ENCODE results near the gene SPAG16. TPM values are rescaled to one million over a fixed set of nuclear protein-coding genes. Genes with fewer than 3 reads are reported as not detected.

The SPAG16 gene
- total and polyA plus RNA-seq, 11 donors = 9.8 to 26.1 (median 15.2) TPM

- 85 to 91% (median 89%) methylated on average over 5 of the region's 5 CpGs for WGBS, 4 donors
- Histone ChIP-seq H3K36me3 (no peaks in the 10 kb centered on the region), H3K9me3 (no peaks in the 10 kb centered on the region), H3K27me3 (no peaks in the 10 kb centered on the region), H3K27ac (no peak overlapping the region), H3K4me3 (no peak overlapping the region), H3K4me1 (no peaks in the 10 kb centered on the region)
- intact Hi-C loops (cut with DNase I) = no loop called here
- ATAC-seq = no peak
- TF ChIP-seq CTCF (IDR thresholded peaks at IDR 0.05) (no peak), POLR2A (IDR thresholded peaks at IDR 0.05) (no peak)
- no peak for DNase-seq
Observed at GRCh38 chr2:214377286-214377624, 1093.0 kb downstream of the SPAG16 start.

DNA sequence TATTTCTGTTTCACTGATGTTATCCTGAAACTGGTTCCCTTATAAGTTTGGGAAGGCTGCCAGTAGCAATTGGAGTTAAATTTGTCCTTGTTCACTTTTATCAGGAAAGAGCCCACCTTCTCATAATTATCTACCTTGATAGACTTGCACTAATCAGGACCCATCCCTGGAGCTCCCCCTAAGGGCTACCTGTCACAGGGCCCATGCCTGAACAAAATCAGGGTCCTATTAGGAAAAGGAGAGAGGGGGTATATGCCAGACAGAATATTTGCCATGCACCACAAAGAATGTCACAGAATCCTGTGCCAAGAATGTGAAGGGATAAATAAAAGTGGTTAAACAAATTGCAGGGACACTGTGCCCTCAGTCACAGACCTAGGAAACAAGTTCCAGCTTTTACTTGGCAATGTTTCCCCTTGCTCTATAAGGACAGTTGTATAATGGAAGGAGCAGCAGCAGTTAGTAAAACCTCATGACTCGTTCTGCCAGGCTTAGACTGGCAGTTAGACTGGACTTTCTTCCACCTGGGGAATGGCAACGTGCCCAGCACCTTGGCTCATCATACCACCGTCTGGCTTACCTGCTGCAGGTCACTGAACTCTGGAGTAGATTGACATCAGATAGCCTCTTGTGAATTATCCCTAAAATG, 1094.3 kb downstream of the SPAG16 start:
- WGBS, 4 donors = 28 to 47% (median 32%) methylated on average over 3 of the region's 3 CpGs
- no peak for DNase-seq
- H3K27ac ChIP-seq = no peak overlapping the region
- H3K4me1 ChIP-seq = no peaks in the 10 kb centered on the region
- H3K9me3 ChIP-seq = no peaks in the 10 kb centered on the region
- no peaks in the 10 kb centered on the region for H3K27me3 ChIP-seq
- no peak for ATAC-seq
- no peak overlapping the region for H3K4me3 ChIP-seq
- TF ChIP-seq CTCF (IDR thresholded peaks at IDR 0.05) (no peak), POLR2A (IDR thresholded peaks at IDR 0.05) (no peak)
- intact Hi-C loops (cut with DNase I) = no loop called here
- H3K36me3 ChIP-seq = no peaks in the 10 kb centered on the region

- H3K4me1 ChIP-seq = no peaks in the 10 kb centered on the region
- H3K4me3 ChIP-seq = no peak overlapping the region
- no peak overlapping the region for H3K27ac ChIP-seq
- no peaks in the 10 kb centered on the region for H3K27me3 ChIP-seq
- 82 to 94% (median 89%) methylated on average over 1 of the region's 1 CpG for WGBS, 4 donors
- H3K9me3 ChIP-seq = no peaks in the 10 kb centered on the region
- intact Hi-C loops (cut with DNase I) = no loop called here
- ATAC-seq (no peak), DNase-seq (no peak)
- H3K36me3 ChIP-seq = no peaks in the 10 kb centered on the region
- TF ChIP-seq CTCF (IDR thresholded peaks at IDR 0.05) = no peak
- no peak for TF ChIP-seq POLR2A (IDR thresholded peaks at IDR 0.05)
Observed at GRCh38 chr2:214379227-214379626, 1095.0 kb downstream of the SPAG16 start.

DNA sequence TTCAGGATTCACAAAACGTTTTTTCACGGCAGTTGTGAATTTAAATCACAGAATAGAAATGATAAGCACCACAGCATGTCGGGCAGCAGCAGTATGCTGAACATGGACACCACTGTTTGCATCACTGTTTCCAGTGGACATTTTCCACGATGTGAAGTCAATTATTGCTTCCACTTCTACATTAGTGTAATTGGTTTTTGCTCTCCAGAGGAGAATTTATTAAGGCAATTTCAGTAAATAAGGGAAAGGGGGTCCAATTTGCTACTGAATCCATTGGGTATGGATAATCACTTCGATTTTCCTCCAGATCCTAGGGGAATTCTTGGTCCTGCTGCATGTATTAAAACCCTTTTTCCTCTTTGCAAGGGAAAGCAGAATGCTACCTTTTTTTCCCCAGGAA, 1096.4 kb downstream of the SPAG16 start:
- TF ChIP-seq CTCF (IDR thresholded peaks at IDR 0.05) (no peak), POLR2A (IDR thresholded peaks at IDR 0.05) (no peak)
- Histone ChIP-seq H3K4me3 (no peak overlapping the region), H3K27me3 (no peaks in the 10 kb centered on the region), H3K27ac (no peak overlapping the region), H3K9me3 (no peaks in the 10 kb centered on the region), H3K4me1 (no peaks in the 10 kb centered on the region), H3K36me3 (no peaks in the 10 kb centered on the region)
- no peak for DNase-seq
- ATAC-seq = no peak
- 60 to 72% (median 63%) methylated on average over 5 of the region's 5 CpGs for WGBS, 4 donors
- intact Hi-C loops (cut with DNase I) = no loop called here

Measured in heart left ventricle (tissue), 16 donors.